CD4-positive, alpha-beta T cell treated with Interleukin-21 for 1 hour (primary cell): ENCODE results near the gene RASSF3.
"Not testable (repeated sequence)": the region's sequence is repeated elsewhere in the genome, so short reads cannot be mapped to it uniquely, and the experiment has no call there.

Source experiments
- DNase-seq: peaks from one replicate; pipeline ENCODE4 v3.0.0-alpha.2; 2020

Gene RASSF3

DNA sequence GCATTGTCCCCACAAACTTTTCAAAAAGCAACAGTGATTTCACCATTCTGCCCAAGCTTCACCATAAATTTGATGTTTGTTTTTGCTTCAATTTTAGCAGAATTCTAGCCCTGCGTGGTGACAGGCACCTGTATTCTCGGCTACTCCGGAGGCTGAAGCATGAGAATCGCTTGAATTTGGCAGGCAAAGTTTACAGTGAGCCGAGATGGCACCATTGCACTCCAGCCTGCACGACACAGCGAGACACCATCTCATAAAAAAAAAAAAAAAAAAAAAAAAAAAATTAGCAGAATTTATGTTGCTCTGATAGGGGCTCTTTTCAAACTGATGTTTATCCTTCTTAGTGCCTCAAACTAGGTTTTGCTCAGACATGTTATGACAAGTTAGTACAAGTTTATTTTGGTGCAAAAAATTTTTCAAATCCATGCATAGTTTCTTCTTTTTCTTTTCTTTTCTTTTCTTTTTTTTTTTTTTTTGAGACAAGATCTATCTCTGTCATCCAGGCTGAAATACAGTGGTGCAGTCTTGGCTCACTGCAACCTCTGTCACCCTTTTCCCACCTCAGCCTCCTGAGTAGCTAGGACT, 24.3 kb downstream of the RASSF3 start:
- DNase-seq, result no peak

DNA sequence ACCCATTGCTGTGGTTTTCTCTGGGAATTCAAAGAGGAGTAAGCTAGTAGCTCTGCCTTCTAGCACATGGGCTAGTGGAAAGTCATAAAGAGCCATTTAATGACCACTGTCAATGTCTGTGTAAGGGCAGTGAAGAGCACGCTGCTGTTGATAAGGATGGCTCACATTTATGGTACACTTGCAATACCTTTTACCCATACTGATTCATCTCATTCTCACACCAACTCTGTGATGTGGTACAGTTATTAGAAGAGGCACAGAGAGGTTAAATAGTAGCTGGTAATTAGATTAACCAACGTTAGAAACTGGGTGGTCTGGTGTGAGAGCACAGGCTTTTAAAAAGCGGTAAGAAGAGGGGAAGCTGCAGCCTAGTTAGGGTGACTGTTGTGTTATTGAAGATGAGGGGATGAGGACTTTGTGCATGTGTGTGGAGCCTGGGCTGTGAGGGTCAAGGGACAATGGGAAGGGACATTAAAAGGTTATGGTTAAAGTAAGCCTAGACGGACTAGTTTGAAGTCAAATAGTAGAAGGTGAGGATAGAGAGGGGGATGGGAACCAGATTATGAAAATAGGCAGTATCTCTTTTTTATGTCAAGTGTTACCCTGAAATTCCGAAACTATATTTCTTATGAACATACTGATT, 25.2 kb downstream of the RASSF3 start:
- DNase-seq, result no peak

GRCh38 chr12:64636856-64637255, 26.6 kb downstream of the RASSF3 start:
- no peak for DNase-seq

DNA sequence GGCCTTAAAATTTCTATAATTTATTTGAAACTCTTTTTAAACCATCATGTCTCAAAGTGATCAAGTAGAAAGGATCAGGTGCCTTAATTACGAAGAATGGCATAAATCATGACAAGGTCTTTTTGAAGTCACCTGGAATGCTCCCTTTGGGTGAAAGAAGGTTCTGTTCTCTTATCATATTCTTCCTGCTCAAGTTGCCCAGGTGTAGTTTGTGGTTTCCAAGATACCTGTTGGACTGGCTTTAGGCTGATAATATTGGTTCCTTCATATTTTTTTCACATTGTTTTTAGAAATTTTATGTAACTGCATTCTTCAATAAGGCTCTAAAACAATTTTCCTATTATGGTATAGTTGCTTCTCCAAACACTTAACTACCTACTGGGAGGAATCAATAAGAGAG, 29.2 kb downstream of the RASSF3 start:
- no peak for DNase-seq

GRCh38 chr12:64646318-64646717, 36.0 kb downstream of the RASSF3 start:
- DNase-seq, result no peak

DNA sequence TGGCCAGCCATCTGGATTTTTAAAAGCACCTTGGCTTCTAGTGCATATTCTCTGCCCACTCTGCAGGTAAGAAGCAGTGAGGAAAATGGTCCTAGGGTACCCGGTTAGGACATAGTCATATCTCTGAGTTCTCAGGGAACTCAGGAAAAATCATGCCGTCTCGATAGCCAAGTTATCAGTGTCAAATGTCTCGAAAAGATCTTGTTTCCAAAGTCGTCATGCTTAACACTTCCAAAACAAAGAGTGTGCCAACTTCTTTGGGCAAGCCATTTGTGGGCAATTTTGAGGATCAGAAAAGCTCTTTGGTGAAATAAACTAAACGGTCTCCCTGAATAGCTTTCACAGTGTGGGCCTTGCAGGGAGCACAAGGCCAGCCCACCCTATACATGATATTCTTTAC, 39.2 kb downstream of the RASSF3 start:
- no peak for DNase-seq

DNA sequence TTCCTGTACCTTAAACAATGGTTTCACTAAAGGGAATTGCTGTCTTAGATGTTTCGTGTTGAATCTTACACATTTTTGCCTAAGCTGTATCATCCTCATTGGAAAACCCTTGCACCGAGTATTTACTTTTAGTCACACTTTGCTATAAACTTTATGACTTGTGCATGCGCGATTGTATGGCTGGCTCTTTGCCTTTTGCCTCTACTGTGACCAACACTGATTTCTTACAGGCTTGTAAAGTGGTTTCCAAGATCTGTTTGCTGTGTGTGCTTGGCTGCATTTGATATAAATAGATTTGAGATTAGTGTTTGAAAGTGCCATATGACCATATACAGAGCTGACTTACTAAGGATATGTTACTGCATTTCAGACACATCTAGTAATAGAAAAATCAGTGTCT, 40.5 kb downstream of the RASSF3 start:
- no peak for DNase-seq

DNA sequence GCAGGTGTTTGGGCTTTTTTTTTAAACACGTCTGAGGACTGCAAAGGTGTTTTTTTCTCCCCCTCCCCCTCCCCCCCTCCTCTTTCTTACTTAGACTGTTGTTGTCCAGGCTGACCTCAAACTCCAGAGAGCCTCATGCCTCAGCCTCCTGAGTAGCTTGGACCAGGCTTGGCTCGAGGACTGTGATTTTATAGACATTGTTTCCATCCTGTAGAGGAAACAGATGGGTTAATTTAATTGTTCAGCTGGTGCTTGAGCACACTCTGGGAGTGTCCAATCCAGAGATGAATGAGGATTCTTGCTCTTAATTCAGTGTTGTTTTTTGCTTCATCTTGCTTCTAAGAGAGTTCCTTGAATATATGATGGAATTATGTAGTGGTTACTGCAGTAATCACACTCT, 42.1 kb downstream of the RASSF3 start:
- no peak for DNase-seq

DNA sequence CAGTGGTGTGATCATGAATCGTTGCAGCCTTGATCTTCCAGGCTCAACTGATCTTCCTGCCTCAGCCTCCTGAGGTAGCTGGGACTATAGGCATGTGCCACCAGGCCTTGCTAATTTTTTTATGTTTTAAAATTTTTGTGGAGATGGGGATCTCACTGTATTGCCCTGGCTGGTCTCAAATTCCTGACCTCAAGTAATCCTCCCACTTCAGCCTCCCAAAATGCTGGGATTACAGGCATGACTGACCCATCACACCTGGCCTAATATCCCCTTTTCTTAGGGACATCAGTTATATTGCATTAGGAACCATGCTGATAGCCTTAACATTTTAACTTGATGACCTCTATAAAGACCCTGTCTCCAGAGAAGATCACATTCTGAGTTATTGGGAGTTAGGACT, 42.8 kb downstream of the RASSF3 start:
- DNase-seq, result no peak

DNA sequence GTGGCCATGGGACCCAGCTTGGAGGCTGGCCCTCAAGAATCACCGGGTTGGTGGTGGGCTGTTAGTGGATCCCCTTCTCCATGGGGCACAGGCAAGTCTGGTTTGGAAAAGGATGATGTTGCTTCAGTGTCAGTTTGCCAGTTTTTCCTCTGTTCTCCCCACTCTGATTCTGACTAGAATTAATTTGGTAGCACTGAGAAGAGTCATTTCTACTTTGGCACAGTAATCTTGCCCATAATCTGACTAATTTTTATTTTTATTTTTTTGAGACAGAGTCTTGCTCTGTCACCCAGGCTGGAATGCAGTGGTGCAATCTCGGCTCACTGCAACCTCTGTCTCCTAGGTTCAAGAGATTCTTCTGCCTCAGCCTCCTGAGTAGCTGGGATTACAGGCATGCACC, 43.6 kb downstream of the RASSF3 start:
- not testable (repeated sequence) for DNase-seq

GRCh38 chr12:64655141-64655540, 44.8 kb downstream of the RASSF3 start:
- no peak for DNase-seq

DNA sequence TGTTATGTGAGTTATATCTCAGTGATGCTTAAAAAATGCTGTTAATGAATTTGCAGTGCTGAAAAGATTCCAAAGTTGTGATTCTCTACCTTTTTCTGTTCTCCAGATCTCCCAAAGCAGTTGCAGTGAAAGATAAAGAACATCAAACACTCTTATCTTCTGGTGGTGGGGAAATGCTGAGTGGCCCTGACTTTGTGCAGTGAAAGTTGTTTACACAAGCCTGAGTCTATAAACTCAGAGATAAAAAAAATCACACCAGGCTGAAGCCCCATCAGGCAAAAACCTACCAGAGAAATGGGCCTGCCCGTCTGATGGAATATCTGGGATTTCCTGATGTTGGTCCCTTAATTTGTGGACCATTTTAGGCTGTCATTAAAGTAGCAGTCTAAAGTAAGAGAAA, 46.1 kb downstream of the RASSF3 start:
- DNase-seq, result no peak

DNA sequence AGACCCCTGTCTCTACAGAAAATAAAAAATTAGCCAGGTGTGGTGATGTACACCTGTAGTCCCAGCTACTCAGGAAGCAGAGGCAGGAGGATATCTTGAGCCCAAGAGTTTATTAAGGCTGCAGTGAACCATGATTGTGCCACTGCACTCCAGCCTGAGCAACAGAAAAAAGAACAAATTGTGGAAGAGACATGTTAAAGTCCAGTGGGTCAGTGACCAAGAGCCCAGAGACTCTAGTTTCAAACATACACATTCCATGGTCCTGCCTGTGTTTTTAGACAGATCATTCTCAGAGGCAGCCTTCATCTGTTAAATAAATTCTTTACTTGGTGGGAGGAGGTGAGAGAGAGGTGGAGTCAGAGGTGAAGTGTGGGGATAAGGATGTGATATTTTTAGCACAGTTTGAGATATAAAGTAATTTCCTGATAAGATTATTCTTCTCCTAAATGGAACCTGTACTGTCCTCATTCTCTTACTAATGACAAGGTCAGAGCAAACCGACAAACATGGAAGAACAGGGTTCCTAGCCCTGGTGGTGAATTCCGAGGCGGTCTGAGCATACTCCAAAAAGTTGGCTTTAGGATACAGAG, 48.7 kb downstream of the RASSF3 start:
- DNase-seq, result no peak

GRCh38 chr12:64660237-64661018, 50.1 kb downstream of the RASSF3 start:
- no peak for DNase-seq

DNA sequence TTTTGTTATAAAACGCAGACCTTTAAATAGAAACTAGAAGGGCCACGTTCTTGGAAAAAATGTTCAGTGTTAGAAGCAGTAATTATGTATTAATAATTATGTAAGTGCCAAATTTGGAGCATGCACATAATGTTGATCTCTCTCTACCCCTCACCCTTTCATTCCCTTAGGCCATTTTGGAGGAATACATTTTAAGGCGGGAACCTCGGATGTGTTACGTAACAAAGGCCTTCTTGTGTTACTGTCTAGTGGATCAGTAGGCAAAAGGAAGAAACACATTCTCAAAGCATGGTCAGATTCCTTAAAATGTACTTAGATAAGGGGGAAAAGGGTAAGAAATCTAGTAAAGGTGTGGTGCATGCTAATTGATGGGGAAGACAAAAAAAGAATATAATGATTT, 52.7 kb downstream of the RASSF3 start:
- DNase-seq, result no peak

- peak; percentile 90 for DNase-seq
These were observed 55.2 kb downstream of the RASSF3 start for GRCh38 chr12:64665514-64665913.

GRCh38 chr12:64666054-64666914, 56.0 kb downstream of the RASSF3 start:
- no peak for DNase-seq

- no peak for DNase-seq
These were observed 57.5 kb downstream of the RASSF3 start for GRCh38 chr12:64667793-64668192.

DNA sequence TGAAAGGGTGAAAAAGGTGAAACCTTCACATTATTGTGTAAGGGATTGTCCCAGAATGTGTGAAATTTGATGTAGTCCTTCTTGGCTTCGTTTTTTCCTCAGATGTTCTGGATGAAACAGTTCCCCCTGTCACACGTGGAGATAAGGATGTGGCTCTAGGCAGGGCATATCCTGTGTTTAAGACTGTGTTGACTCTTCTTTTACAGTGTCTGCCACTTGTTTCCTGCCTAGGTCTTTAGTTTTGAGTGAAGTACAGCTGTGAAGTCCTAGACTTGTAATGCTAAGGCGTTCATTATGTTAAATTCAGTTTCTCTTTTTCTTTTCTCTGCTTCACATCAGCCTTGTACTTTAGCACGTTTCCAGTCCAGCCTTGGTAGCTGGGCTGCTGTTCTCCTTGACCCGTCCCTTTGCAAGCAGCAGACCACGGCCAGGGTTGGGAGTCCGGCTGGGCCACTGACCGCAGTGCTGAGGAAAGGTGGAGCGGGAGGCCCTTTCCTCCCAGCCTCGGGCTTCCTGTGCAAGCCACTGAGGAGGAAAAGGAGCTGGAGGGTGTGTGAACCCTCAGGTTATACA, 59.1 kb downstream of the RASSF3 start:
- peak; percentile 84 for DNase-seq

- DNase-seq, result peak; percentile 45
These were observed 59.7 kb downstream of the RASSF3 start for GRCh38 chr12:64670019-64670418.

GRCh38 chr12:64670919-64671639, 60.8 kb downstream of the RASSF3 start:
- DNase-seq, result no peak

- no peak for DNase-seq
These were observed 61.4 kb downstream of the RASSF3 start for GRCh38 chr12:64671681-64672080.
